ENCODE measurements around the gene CROCC2.
A peak's percentile ranks its signal among the peaks of the same experiment; 100 is the strongest.

The CROCC2 gene

GRCh38 chr2:241020629-241021190 lies 114.6 kb downstream of the CROCC2 start:
- no peak for DNase-seq

GRCh38 chr2:241025639-241026038 lies 119.5 kb downstream of the CROCC2 start:
- no peak for DNase-seq

- no peak for DNase-seq
These were observed 123.6 kb downstream of the CROCC2 start for GRCh38 chr2:241029599-241030332.

- no peak for DNase-seq
These were observed 124.2 kb downstream of the CROCC2 start for GRCh38 chr2:241030333-241030680.

GRCh38 chr2:241030883-241031282 lies 124.7 kb downstream of the CROCC2 start:
- no peak for DNase-seq

- no peak for DNase-seq
These were observed 125.5 kb downstream of the CROCC2 start for GRCh38 chr2:241031436-241032165.

- no peak for DNase-seq
These were observed 127.3 kb downstream of the CROCC2 start for GRCh38 chr2:241033336-241033987.

GRCh38 chr2:241033994-241034393 lies 127.9 kb downstream of the CROCC2 start:
- no peak for DNase-seq

- no peak for DNase-seq
These were observed 128.5 kb downstream of the CROCC2 start for GRCh38 chr2:241034490-241035141.

GRCh38 chr2:241035142-241035817 lies 129.1 kb downstream of the CROCC2 start:
- no peak for DNase-seq

- DNase-seq = no peak
These were observed 129.8 kb downstream of the CROCC2 start for GRCh38 chr2:241035818-241036396.

- DNase-seq = peak; percentile 86
These were observed 130.3 kb downstream of the CROCC2 start for GRCh38 chr2:241036397-241036963.

GRCh38 chr2:241036964-241037421 lies 130.9 kb downstream of the CROCC2 start:
- DNase-seq = peak; percentile 19

- no peak for DNase-seq
These were observed 131.4 kb downstream of the CROCC2 start for GRCh38 chr2:241037498-241037897.

GRCh38 chr2:241038374-241039180 lies 132.4 kb downstream of the CROCC2 start:
- DNase-seq = no peak

GRCh38 chr2:241039416-241039815 lies 133.3 kb downstream of the CROCC2 start:
- DNase-seq = no peak

GRCh38 chr2:241040081-241040803 lies 134.1 kb downstream of the CROCC2 start:
- DNase-seq = no peak

GRCh38 chr2:241041589-241042158 lies 135.5 kb downstream of the CROCC2 start:
- DNase-seq = no peak
